ENCODE results near the gene TMPRSS12.
"Not testable (repeated sequence)": the region's sequence is repeated elsewhere in the genome, so short reads cannot be mapped to it uniquely, and the experiment has no call there.

Gene TMPRSS12

DNA sequence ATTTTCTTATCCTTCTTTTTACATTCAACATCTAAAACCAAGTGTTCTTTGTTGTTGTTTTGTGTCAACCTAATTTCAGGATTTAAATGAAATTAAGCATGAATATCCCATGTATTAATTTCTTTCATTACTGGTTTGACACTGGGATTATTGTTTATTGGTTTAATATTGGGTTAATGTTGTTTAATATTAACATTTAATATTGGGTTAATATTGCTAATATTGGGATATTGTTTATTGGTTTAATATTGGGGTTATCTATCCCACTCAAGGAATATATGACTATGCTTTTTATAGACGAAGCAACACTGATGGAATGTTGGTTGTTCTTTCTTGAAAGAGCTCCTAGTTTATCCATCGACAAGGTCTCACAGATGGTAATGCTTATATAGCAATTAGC is 45.9 kb downstream of the TMPRSS12 start:
- Mint-ChIP-seq H3K4me3 (no peak overlapping the region), H3K9me3 (no peaks in the 10 kb centered on the region), H3K36me3 (ENCODE audit: low read depth) (no peaks in the 10 kb centered on the region), H3K27ac (no peak overlapping the region), H3K4me1 (ENCODE audit: low read depth) (peaks cover 5% of the 10 kb centered on the region), H3K27me3 (no peaks in the 10 kb centered on the region)
- intact Hi-C loops (cut with micrococcal nuclease) = no loop called here

DNA sequence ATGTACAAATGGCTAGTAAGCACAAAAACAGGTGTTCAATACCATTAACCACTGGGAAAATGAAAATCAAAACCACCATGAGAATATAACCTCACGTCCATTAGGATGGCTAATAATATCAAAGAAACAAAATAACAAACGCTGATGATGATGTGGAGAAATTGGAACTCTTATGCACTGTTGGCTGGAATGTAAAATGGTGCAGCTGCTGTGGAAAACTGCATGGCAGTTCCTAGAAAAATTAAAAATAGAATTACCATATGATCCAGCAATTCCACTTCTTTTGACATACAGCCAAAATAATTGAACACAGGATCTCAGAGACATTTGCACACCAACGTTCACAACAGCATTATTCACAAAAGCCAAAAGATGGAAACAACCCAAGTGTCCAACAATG is 51.5 kb downstream of the TMPRSS12 start:
- intact Hi-C loops (cut with micrococcal nuclease) = no loop called here
- Mint-ChIP-seq H3K27me3 (no peaks in the 10 kb centered on the region), H3K4me3 (no peak overlapping the region), H3K4me1 (ENCODE audit: low read depth) (no peaks in the 10 kb centered on the region), H3K9me3 (no peaks in the 10 kb centered on the region), H3K27ac (no peak overlapping the region), H3K36me3 (ENCODE audit: low read depth) (no peaks in the 10 kb centered on the region)

DNA sequence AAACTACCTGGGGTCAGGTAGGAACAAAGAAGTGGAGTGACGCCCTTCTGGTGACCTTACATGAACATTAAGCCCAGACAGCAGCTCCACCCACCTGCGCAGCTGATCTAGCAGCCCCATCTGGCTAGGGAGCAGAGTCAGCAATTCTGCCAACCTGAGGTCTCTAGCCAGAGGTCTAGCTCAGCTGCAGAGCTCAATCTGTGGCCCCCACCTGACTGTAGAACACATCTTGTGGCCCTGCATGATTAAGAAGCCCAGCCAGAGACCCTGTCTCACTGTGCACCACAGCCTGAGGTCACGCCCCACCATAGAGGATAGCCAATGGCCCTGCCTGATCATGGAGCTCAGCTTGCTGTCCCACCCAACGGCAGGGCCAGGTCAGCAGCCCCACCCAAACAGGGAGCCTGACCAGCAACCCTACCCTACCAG is 59.0 kb downstream of the TMPRSS12 start:
- H3K27me3 Mint-ChIP-seq = no peaks in the 10 kb centered on the region
- intact Hi-C loops (cut with micrococcal nuclease) = no loop called here
- H3K36me3 Mint-ChIP-seq (ENCODE audit: low read depth) = no peaks in the 10 kb centered on the region
- no peaks in the 10 kb centered on the region for H3K4me1 Mint-ChIP-seq (ENCODE audit: low read depth)
- no peak overlapping the region for H3K4me3 Mint-ChIP-seq
- no peak overlapping the region for H3K27ac Mint-ChIP-seq
- H3K9me3 Mint-ChIP-seq = peaks cover 8% of the 10 kb centered on the region

DNA sequence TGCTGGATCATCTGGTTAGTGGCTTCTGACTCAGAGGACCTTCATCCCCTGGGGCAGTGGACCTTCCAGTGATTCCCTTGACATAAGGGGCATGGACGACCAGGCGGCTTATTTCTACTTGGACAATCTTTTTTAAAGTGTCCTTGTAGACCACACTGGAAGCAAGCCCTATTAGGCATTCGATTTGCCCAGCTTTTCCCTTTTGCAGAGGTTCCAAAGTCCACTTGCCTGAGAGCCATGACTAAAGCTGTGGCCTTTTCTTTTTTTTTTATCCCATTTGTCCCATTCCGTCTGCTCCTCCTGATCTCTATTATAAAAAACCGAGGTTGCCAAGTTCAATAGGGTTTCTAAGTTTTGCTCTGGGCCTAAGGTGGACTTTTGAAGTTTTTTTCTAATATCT is 65.8 kb downstream of the TMPRSS12 start:
- H3K4me1 Mint-ChIP-seq (ENCODE audit: low read depth); H3K27me3 Mint-ChIP-seq; H3K4me3 Mint-ChIP-seq; intact Hi-C loops (cut with micrococcal nuclease); H3K27ac Mint-ChIP-seq: not testable (repeated sequence)
- Mint-ChIP-seq H3K9me3 (peaks cover 30% of the 10 kb centered on the region), H3K36me3 (ENCODE audit: low read depth) (peaks cover 13% of the 10 kb centered on the region)

DNA sequence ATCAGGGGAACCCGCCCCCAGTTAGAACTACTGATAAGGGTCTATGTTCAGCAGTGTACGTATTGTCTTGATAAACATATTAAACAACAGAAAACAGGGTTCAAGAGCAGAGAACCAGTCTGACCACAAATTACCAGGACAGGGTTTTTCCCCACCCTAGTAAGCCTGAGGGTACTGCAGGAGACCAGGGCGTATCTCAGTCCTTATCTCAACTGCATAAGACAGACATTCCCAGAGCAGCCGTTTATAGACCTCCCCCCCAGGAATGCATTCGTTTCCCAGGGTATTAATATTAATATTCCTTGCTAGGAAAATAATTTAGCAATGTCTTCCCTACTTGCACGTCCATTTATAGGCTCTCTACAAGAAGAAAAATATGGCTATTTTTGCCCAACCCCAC is 69.6 kb downstream of the TMPRSS12 start:
- intact Hi-C loops (cut with micrococcal nuclease); H3K27ac Mint-ChIP-seq; H3K4me3 Mint-ChIP-seq; H3K4me1 Mint-ChIP-seq (ENCODE audit: low read depth); H3K27me3 Mint-ChIP-seq: not testable (repeated sequence)
- H3K36me3 Mint-ChIP-seq (ENCODE audit: low read depth) = peaks cover 20% of the 10 kb centered on the region
- H3K9me3 Mint-ChIP-seq = peaks cover 69% of the 10 kb centered on the region

DNA sequence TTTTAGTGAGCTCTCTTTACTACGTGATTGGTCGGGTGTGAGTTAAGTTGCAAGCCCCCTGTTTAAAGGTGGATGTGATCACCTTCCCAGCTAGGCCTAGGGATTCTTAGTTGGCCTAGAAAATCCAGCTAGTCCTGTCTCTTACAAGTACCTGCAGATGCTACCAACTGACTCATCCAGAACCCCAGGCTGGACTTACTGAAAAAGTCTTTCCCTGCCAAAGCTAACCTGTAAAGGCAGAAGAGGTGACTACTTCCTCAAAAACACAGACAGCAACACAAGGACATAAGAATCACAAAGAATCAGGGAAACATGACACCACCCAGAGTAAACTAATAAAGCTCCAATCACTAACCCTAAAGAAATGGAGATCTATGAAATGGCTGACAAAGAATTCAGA is 70.5 kb downstream of the TMPRSS12 start:
- Mint-ChIP-seq H3K27me3 (no peaks in the 10 kb centered on the region), H3K9me3 (peaks cover 77% of the 10 kb centered on the region), H3K27ac (no peak overlapping the region), H3K4me1 (ENCODE audit: low read depth) (peaks cover under 1% of the 10 kb centered on the region), H3K4me3 (no peak overlapping the region), H3K36me3 (ENCODE audit: low read depth) (peaks cover 26% of the 10 kb centered on the region)
- intact Hi-C loops (cut with micrococcal nuclease) = no loop called here

DNA sequence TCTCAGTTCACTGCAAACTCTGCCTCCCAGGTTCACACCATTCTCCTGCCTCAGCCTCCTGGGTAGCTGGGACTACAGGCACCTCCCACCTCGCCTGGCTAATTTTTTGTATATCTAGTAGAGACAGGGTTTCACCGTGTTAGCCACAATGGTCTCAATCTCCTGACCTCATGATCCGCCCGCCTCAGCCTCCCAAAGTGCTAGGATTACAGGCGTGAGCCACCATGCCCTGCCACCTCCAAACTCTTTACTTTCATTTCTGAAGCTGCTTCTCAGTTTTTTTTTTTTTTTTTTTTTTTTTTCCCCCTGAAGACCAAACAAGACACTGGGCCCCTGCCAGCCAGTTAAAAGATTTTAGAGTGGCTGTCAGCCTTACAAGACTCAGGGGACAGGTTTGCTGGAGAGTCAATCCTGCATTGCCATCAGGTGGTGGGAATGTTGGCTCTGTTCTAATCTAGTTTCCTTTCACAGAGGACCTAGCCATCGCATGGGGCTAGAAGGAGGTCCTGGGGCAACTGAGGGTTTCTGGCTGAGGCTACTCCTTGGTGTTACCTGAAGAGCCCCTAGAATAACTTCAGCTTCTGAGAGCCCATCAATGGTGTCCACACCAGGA is 72.3 kb downstream of the TMPRSS12 start:
- Mint-ChIP-seq H3K27ac (no peak overlapping the region), H3K9me3 (peaks cover 83% of the 10 kb centered on the region), H3K4me1 (ENCODE audit: low read depth) (peaks cover 6% of the 10 kb centered on the region), H3K36me3 (ENCODE audit: low read depth) (peaks cover 26% of the 10 kb centered on the region), H3K4me3 (no peak overlapping the region), H3K27me3 (no peaks in the 10 kb centered on the region)
- intact Hi-C loops (cut with micrococcal nuclease) = no loop called here

DNA sequence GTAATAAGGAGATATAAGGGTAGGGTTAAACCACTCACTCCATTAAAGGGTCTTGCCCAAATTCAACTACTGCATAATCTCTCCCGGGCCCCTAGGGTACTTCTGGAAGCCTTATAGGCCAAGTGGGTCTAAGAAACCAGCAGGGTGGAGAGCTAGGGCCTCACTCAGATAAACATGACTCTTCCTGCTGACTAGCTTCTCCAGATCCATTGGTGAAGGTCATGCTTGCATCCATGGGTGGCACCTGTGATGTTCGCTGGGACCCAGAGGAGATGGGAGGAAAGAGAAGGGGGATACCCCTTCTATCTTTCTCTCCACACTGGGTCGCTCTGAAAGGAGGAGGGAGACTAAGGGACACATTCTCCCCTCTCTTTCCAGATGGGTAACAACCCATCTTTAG is 73.6 kb downstream of the TMPRSS12 start:
- Mint-ChIP-seq H3K4me3 (no peak overlapping the region), H3K36me3 (ENCODE audit: low read depth) (peaks cover 26% of the 10 kb centered on the region), H3K27me3 (no peaks in the 10 kb centered on the region), H3K4me1 (ENCODE audit: low read depth) (peaks cover 6% of the 10 kb centered on the region), H3K9me3 (peaks cover 75% of the 10 kb centered on the region), H3K27ac (no peak overlapping the region)
- intact Hi-C loops (cut with micrococcal nuclease) = no loop called here

DNA sequence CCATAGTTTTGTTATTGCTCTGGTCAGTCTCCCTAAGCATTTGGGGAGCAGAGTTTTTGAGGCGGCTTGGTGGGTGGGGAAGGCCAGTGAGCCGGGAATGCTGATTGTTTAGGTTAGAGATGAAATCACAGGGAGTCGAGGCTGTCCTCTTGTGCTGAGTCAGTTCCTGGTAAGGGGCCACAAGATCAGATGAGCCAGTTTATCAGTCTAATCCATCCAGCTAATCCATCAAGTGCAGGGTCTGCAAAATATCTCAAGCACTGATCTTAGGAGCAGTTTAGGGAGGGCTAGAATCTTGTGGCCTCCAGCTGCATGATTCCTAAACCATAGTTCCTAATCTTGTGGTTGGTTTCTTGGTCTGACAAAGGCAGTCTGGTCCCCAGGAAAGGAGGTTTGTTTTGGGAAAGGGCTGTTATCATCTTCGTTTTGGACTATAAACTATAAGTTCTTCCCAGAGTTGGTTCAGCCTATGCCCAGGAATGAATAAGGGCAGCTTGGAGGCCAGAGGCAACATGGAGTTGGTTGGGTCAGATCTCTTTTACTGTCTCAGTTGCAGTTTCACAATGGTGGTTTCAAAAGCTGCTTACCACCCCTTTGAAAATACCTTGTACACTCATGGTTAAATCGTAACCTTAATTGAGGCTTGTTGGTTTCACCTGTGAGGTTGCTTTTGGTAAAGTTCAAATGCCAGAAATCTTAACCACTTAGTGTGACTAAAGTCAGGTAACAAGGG is 76.0 kb downstream of the TMPRSS12 start:
- H3K4me1 Mint-ChIP-seq (ENCODE audit: low read depth) = peaks cover 19% of the 10 kb centered on the region
- peaks cover 50% of the 10 kb centered on the region for H3K9me3 Mint-ChIP-seq
- H3K27me3 Mint-ChIP-seq = no peaks in the 10 kb centered on the region
- H3K36me3 Mint-ChIP-seq (ENCODE audit: low read depth) = peaks cover 12% of the 10 kb centered on the region
- no peak overlapping the region for H3K27ac Mint-ChIP-seq
- intact Hi-C loops (cut with micrococcal nuclease) = no loop called here
- no peak overlapping the region for H3K4me3 Mint-ChIP-seq

DNA sequence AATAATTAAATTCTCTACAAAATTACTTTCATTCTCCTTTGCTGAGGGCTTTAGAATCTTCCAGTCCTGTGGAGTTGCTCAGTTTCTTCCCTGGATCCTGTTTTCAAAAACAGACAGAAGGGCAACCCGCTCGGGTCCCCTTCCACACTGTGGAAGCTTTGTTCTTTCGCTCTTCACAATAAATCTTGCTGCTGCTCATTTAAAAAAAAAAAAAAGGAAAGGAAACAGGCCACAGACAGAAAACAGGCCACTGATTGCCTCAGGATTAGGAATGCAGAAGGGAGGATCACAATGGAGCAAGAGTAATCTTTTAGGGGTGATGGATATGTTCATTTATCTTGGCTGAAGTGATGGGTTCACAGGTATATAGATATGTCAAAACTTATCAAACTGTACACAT is 80.1 kb downstream of the TMPRSS12 start:
- no peaks in the 10 kb centered on the region for H3K27me3 Mint-ChIP-seq

DNA sequence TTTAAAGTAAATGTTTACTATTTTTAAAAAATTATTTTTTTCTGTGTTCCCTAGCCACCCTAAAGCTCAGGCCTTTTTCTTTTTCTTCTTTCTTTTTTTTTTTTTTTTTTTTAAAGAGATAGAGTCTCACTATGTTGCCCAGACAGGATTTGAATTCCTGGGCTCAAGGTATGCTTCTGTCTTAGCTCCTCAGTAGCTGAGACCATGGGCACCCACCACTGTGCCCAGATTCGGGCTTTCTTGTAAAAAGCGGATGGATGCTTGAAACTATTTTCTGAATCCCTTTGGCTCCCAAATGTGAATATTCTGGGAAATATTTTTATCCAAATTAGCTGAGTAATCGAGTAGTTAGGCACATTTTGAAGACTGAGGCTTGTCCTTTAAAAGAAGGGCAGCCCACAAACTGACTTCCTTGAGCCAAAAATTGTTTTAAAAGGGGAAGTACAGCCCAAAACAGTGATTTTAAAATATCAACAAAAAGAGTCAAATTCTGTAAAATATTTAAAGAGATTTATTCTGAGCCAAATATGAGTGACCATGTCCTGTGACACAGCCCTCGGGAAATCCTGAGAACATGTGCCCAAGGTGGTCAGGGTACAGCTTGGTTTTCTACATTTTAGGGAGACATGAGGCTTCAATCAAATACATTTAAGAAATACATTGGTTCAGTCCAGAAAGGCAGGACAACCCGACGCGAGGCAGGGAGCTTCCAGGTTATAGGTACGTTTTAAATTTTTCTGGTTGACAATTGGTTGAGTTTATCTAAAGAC is 80.8 kb downstream of the TMPRSS12 start:
- intact Hi-C loops (cut with micrococcal nuclease) = no loop called here
- Mint-ChIP-seq H3K4me1 (ENCODE audit: low read depth) (peaks cover 30% of the 10 kb centered on the region), H3K9me3 (peaks cover 2% of the 10 kb centered on the region), H3K27ac (peak overlapping the region; percentile 97), H3K4me3 (peak overlapping the region; percentile 71), H3K27me3 (no peaks in the 10 kb centered on the region), H3K36me3 (ENCODE audit: low read depth) (peaks cover 33% of the 10 kb centered on the region)

More for the DNA sequence above, 80.1 kb downstream of the TMPRSS12 start:
- peak overlapping the region; percentile 97 for H3K27ac Mint-ChIP-seq
- intact Hi-C loops (cut with micrococcal nuclease) = no loop called here
- peaks cover 10% of the 10 kb centered on the region for H3K9me3 Mint-ChIP-seq
- peak overlapping the region; percentile 66 for H3K4me3 Mint-ChIP-seq
- H3K4me1 Mint-ChIP-seq (ENCODE audit: low read depth) = peaks cover 26% of the 10 kb centered on the region
- H3K36me3 Mint-ChIP-seq (ENCODE audit: low read depth) = peaks cover 27% of the 10 kb centered on the region

DNA sequence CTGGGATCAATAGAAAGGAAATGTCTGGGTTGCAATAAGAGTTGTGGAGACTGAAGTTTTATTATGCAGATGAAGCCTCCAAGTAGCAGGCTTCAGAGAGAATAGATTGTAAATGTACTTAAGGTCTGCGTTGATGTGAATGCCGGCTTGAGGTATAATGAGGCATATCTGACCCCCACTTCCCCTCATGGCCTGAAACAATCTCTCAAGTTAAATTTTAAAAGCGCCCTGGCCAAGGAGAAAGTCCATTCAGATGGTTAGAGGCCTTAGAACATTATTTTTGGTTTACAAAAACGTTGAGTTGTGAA is 81.4 kb downstream of the TMPRSS12 start:
- intact Hi-C loops (cut with micrococcal nuclease) = no loop called here
- peak overlapping the region; percentile 97 for H3K27ac Mint-ChIP-seq
- peaks cover 32% of the 10 kb centered on the region for H3K4me1 Mint-ChIP-seq (ENCODE audit: low read depth)

DNA sequence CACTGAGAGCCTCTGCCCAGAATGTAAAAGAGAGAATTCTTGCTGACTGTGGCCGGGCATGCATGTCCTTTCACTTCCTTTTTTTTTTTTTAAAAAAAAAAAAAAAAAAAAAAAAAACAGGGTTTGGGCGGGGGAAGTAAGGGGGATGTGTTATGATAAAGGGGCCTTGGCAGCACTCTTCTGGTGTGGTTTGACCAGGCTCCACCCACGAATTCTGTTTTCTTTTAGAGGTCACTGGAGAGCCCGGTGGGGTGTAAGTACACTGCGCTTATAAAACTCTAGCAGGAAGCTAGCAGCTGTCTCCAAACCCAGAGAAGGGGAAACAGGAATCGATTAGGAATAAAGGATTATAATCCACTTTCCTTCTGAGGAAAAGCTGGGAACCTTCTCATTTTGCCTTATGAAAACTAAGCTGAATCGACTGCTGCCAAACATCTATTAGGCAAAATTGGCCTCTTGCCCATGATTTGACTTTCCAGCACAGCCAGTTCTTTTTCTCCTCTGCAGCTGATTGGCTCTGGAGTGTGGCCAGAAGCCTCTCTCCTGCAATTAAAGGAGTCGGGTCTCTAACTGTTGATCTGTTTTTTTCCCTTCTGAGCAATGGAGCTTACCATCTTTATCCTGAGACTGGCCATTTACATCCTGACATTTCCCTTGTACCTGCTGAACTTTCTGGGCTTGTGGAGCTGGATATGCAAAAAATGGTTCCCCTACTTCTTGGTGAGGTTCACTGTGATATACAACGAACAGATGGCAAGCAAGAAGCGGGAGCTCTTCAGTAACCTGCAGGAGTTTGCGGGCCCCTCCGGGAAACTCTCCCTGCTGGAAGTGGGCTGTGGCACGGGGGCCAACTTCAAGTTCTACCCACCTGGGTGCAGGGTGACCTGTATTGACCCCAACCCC is 82.0 kb downstream of the TMPRSS12 start:
- Mint-ChIP-seq H3K36me3 (ENCODE audit: low read depth) (peaks cover 43% of the 10 kb centered on the region), H3K4me3 (peak overlapping the region; percentile 99), H3K27me3 (no peaks in the 10 kb centered on the region), H3K27ac (peak overlapping the region; percentile 97), H3K4me1 (ENCODE audit: low read depth) (peaks cover 38% of the 10 kb centered on the region), H3K9me3 (no peaks in the 10 kb centered on the region)
- intact Hi-C loops (cut with micrococcal nuclease) = loop anchor here (5.0 kb wide), 4 partner anchors 83 to 157 kb away; partner anchors contain the start of gene SLC11A2

More for the DNA sequence above, 81.4 kb downstream of the TMPRSS12 start:
- H3K4me3 Mint-ChIP-seq = peak overlapping the region; percentile 71
- H3K27me3 Mint-ChIP-seq = no peaks in the 10 kb centered on the region
- peaks cover 37% of the 10 kb centered on the region for H3K36me3 Mint-ChIP-seq (ENCODE audit: low read depth)
- no peaks in the 10 kb centered on the region for H3K9me3 Mint-ChIP-seq

All from dendritic cell treated with granulocyte-macrophage colony-stimulating factor and Interleukin-4, amounts not matched to agents 40 ng/mL and 50 ng/mL, for 4 days (primary cell).